ENCODE data around the gene PHIP.
"Not testable (repeated sequence)": the region's sequence is repeated elsewhere in the genome, so short reads cannot be mapped to it uniquely, and the experiment has no call there.

The PHIP gene

GRCh38 chr6:79101164-79101563, 23.1 kb upstream of the PHIP start:
- no peak for DNase-seq (ENCODE audit: low read depth, low spot score)
- TF ChIP-seq CTCF (IDR thresholded peaks at IDR 0.05; ENCODE audit: low read depth, low read length): no peak
- in situ Hi-C loops (cut with HindIII; ENCODE audit: low sequenced_read_pairs): no loop called here
- H3K4me3 ChIP-seq (ENCODE audit: low read depth, low read length): no peak overlapping the region

GRCh38 chr6:79100304-79100703, 22.2 kb upstream of the PHIP start:
- in situ Hi-C loops (cut with HindIII; ENCODE audit: low sequenced_read_pairs): no loop called here
- DNase-seq (ENCODE audit: low read depth, low spot score): no peak
- no peak for TF ChIP-seq CTCF (IDR thresholded peaks at IDR 0.05; ENCODE audit: low read depth, low read length)
- no peak overlapping the region for H3K4me3 ChIP-seq (ENCODE audit: low read depth, low read length)

- no peak for DNase-seq (ENCODE audit: low read depth, low spot score)
- in situ Hi-C loops (cut with HindIII; ENCODE audit: low sequenced_read_pairs): no loop called here
- TF ChIP-seq CTCF (IDR thresholded peaks at IDR 0.05; ENCODE audit: low read depth, low read length): no peak
Observed at GRCh38 chr6:79094938-79095337, 16.9 kb upstream of the PHIP start.

GRCh38 chr6:79091801-79092200, 13.7 kb upstream of the PHIP start:
- DNase-seq (ENCODE audit: low read depth, low spot score); in situ Hi-C loops (cut with HindIII; ENCODE audit: low sequenced_read_pairs); H3K4me3 ChIP-seq (ENCODE audit: low read depth, low read length): not testable (repeated sequence)

More at GRCh38 chr6:79094938-79095337, 16.9 kb upstream of the PHIP start:
- no peak overlapping the region for H3K4me3 ChIP-seq (ENCODE audit: low read depth, low read length)

GRCh38 chr6:79089552-79090404, 11.7 kb upstream of the PHIP start:
- no peak for TF ChIP-seq CTCF (IDR thresholded peaks at IDR 0.05; ENCODE audit: low read depth, low read length)
- DNase-seq (ENCODE audit: low read depth, low spot score): no peak
- no peak overlapping the region for H3K4me3 ChIP-seq (ENCODE audit: low read depth, low read length)
- in situ Hi-C loops (cut with HindIII; ENCODE audit: low sequenced_read_pairs): no loop called here

GRCh38 chr6:79084693-79085092, 6.6 kb upstream of the PHIP start:
- no peak for TF ChIP-seq CTCF (IDR thresholded peaks at IDR 0.05; ENCODE audit: low read depth, low read length)
- no peak for DNase-seq (ENCODE audit: low read depth, low spot score)
- in situ Hi-C loops (cut with HindIII; ENCODE audit: low sequenced_read_pairs): no loop called here
- no peak overlapping the region for H3K4me3 ChIP-seq (ENCODE audit: low read depth, low read length)

- in situ Hi-C loops (cut with HindIII; ENCODE audit: low sequenced_read_pairs): no loop called here
- TF ChIP-seq CTCF (IDR thresholded peaks at IDR 0.05; ENCODE audit: low read depth, low read length): no peak
- DNase-seq (ENCODE audit: low read depth, low spot score): no peak
- H3K4me3 ChIP-seq (ENCODE audit: low read depth, low read length): no peak overlapping the region
Observed at GRCh38 chr6:79082304-79082703, 4.2 kb upstream of the PHIP start.

Data from astrocyte of the spinal cord (primary cell).